ENCODE measurements around the gene PLCL1. TPM values are rescaled to one million over a fixed set of nuclear protein-coding genes. Genes with fewer than 3 reads are reported as not detected.

PLCL1 gene
- total RNA-seq, 1 donor from 2014 or later = 12.5 TPM

GRCh38 chr2:197867033-197867432 lies 62.6 kb downstream of the PLCL1 start:
- Histone ChIP-seq H3K27ac (ENCODE audit: low read depth, low read length) (no peak overlapping the region), H3K27me3 (ENCODE audit: control insufficient read depth in 3 of 3, insufficient read depth in 3 of 3, low read length in 3 of 3) (no peaks in the 10 kb centered on the region), H3K36me3 (ENCODE audit: control insufficient read depth in 3 of 3, insufficient read depth in 3 of 3, low read length in 3 of 3) (no peaks in the 10 kb centered on the region), H3K9me3 (ENCODE audit: control insufficient read depth in 3 of 3, low read length in 3 of 3) (no peaks in the 10 kb centered on the region), H3K4me1 (ENCODE audit: control insufficient read depth in 3 of 3, insufficient read depth in 3 of 3, low read length in 3 of 3) (peaks cover 0 to 8% (median 4%) of the 10 kb centered on the region in 3 donors), H3K9ac (ENCODE audit: low read depth in 1 of 3, low read length in 3 of 3) (no peak overlapping the region), H3K4me3 (ENCODE audit: low read length in 3 of 3) (no peak overlapping the region)

- Histone ChIP-seq H3K9me3 (ENCODE audit: control insufficient read depth in 3 of 3, low read length in 3 of 3) (no peaks in the 10 kb centered on the region), H3K36me3 (ENCODE audit: control insufficient read depth in 3 of 3, insufficient read depth in 3 of 3, low read length in 3 of 3) (no peaks in the 10 kb centered on the region), H3K27me3 (ENCODE audit: control insufficient read depth in 3 of 3, insufficient read depth in 3 of 3, low read length in 3 of 3) (no peaks in the 10 kb centered on the region), H3K27ac (ENCODE audit: low read depth, low read length) (no peak overlapping the region), H3K9ac (ENCODE audit: low read depth in 1 of 3, low read length in 3 of 3) (no peak overlapping the region), H3K4me1 (ENCODE audit: control insufficient read depth in 3 of 3, insufficient read depth in 3 of 3, low read length in 3 of 3) (peaks cover 0 to 8% (median 6%) of the 10 kb centered on the region in 3 donors), H3K4me3 (ENCODE audit: low read length in 3 of 3) (no peak overlapping the region)
Measured at GRCh38 chr2:197867624-197868023, 63.2 kb downstream of the PLCL1 start.

GRCh38 chr2:197868206-197868605 lies 63.8 kb downstream of the PLCL1 start:
- H3K4me1 ChIP-seq (ENCODE audit: control insufficient read depth in 3 of 3, insufficient read depth in 3 of 3, low read length in 3 of 3) = peaks cover 2 to 10% (median 7%) of the 10 kb centered on the region in 3 donors
- no peak overlapping the region for H3K4me3 ChIP-seq (ENCODE audit: low read length in 3 of 3)
- no peaks in the 10 kb centered on the region for H3K27me3 ChIP-seq (ENCODE audit: control insufficient read depth in 3 of 3, insufficient read depth in 3 of 3, low read length in 3 of 3)
- H3K9ac ChIP-seq (ENCODE audit: low read depth in 1 of 3, low read length in 3 of 3) = no peak overlapping the region
- H3K9me3 ChIP-seq (ENCODE audit: control insufficient read depth in 3 of 3, low read length in 3 of 3) = no peaks in the 10 kb centered on the region
- no peak overlapping the region for H3K27ac ChIP-seq (ENCODE audit: low read depth, low read length)
- H3K36me3 ChIP-seq (ENCODE audit: control insufficient read depth in 3 of 3, insufficient read depth in 3 of 3, low read length in 3 of 3) = no peaks in the 10 kb centered on the region

DNA sequence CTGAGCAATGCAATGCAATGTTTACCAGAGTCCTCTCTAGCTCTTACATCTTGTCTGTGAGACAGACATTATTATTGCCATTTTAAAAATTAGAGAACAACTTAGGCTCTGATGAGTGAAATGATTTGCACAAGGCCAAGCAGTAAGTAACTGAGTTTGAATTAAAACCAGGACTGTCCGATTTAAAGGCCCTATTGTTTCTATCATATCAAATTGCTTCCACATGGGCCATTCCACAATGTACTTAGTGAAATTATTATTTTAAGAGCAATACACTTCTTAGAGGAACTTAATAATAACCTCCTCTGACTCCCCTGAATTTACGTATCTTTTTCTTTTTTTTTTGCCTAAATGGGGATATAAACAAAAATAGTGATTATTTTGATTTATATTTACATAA lies 64.6 kb downstream of the PLCL1 start:
- peaks cover 3 to 15% (median 10%) of the 10 kb centered on the region in 3 donors for H3K4me1 ChIP-seq (ENCODE audit: control insufficient read depth in 3 of 3, insufficient read depth in 3 of 3, low read length in 3 of 3)
- no peaks in the 10 kb centered on the region for H3K27me3 ChIP-seq (ENCODE audit: control insufficient read depth in 3 of 3, insufficient read depth in 3 of 3, low read length in 3 of 3)
- H3K9ac ChIP-seq (ENCODE audit: low read depth in 1 of 3, low read length in 3 of 3) = no peak overlapping the region
- no peak overlapping the region for H3K4me3 ChIP-seq (ENCODE audit: low read length in 3 of 3)
- H3K36me3 ChIP-seq (ENCODE audit: control insufficient read depth in 3 of 3, insufficient read depth in 3 of 3, low read length in 3 of 3) = no peaks in the 10 kb centered on the region
- H3K27ac ChIP-seq (ENCODE audit: low read depth, low read length) = no peak overlapping the region
- no peaks in the 10 kb centered on the region for H3K9me3 ChIP-seq (ENCODE audit: control insufficient read depth in 3 of 3, low read length in 3 of 3)

DNA sequence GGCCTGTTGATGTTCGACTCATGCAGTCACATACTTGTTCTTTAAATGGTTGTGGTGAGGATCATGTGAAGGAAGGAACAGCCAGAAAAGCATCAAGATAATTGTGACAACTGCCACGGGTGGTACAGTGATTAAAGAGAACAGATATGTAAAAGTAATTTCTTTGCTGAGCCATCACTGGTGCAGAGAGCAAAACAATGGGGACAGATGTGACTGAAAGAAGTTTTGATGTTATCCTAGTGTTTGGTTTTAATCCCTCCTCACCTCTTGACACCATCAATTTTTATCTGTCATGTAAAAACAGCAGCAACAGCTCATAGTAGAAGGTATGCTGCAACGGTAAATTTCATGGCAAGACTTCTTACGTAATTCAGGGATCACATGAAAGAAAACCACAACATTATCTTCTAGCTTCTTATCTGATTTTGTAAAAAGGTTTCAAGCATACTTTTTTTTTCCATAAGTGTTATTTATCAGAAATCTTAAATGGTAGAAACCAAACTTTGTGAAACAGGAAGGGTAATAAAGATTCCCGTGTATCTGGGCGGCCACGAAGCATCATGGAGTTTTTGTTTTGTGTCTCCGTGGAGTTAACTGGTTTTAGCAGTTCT lies 65.2 kb downstream of the PLCL1 start:
- no peaks in the 10 kb centered on the region for H3K9me3 ChIP-seq (ENCODE audit: control insufficient read depth in 3 of 3, low read length in 3 of 3)
- no peaks in the 10 kb centered on the region for H3K27me3 ChIP-seq (ENCODE audit: control insufficient read depth in 3 of 3, insufficient read depth in 3 of 3, low read length in 3 of 3)
- H3K9ac ChIP-seq (ENCODE audit: low read depth in 1 of 3, low read length in 3 of 3) = no peak overlapping the region
- no peak overlapping the region for H3K27ac ChIP-seq (ENCODE audit: low read depth, low read length)
- no peak overlapping the region for H3K4me3 ChIP-seq (ENCODE audit: low read length in 3 of 3)
- H3K4me1 ChIP-seq (ENCODE audit: control insufficient read depth in 3 of 3, insufficient read depth in 3 of 3, low read length in 3 of 3) = peaks cover 3 to 15% (median 10%) of the 10 kb centered on the region in 3 donors
- no peaks in the 10 kb centered on the region for H3K36me3 ChIP-seq (ENCODE audit: control insufficient read depth in 3 of 3, insufficient read depth in 3 of 3, low read length in 3 of 3)

GRCh38 chr2:197870137-197870536 lies 65.7 kb downstream of the PLCL1 start:
- H3K9me3 ChIP-seq (ENCODE audit: control insufficient read depth in 3 of 3, low read length in 3 of 3) = no peaks in the 10 kb centered on the region
- no peak overlapping the region for H3K4me3 ChIP-seq (ENCODE audit: low read length in 3 of 3)
- no peak overlapping the region for H3K9ac ChIP-seq (ENCODE audit: low read depth in 1 of 3, low read length in 3 of 3)
- no peaks in the 10 kb centered on the region for H3K27me3 ChIP-seq (ENCODE audit: control insufficient read depth in 3 of 3, insufficient read depth in 3 of 3, low read length in 3 of 3)
- H3K4me1 ChIP-seq (ENCODE audit: control insufficient read depth in 3 of 3, insufficient read depth in 3 of 3, low read length in 3 of 3) = peaks cover 3 to 15% (median 10%) of the 10 kb centered on the region in 3 donors
- H3K36me3 ChIP-seq (ENCODE audit: control insufficient read depth in 3 of 3, insufficient read depth in 3 of 3, low read length in 3 of 3) = no peaks in the 10 kb centered on the region
- no peak overlapping the region for H3K27ac ChIP-seq (ENCODE audit: low read depth, low read length)

DNA sequence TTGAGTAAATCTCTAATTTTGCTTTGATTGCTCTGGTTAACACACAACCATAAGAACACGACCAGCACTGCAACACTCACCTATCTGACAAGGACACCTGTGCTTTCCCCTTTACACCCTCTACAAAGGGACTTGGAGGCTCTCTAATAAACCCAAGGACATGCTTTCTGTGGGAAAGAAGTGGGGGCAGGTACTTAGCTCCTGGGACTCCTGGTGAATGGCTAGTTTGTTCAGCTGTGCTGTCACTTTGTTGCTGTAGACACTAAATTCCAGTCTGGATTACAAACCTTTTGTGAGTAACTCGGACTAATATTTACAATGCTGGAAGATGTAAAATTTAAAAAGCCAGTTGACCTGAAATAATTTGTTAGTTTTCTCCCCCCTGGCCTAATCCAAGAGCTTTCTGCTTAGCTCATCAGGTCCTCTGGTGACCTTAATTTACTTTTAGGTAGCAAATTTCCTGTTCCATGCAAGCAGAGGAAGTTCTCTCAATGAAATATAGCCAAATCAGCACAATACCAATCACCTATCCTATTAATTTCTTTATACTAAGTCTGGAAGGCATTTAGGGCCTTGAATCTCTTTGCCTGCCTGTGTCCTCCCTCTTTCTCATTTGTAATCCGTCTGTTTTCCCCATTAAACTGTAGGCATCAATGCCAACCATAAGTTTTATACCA lies 67.5 kb downstream of the PLCL1 start:
- no peaks in the 10 kb centered on the region for H3K27me3 ChIP-seq (ENCODE audit: control insufficient read depth in 3 of 3, insufficient read depth in 3 of 3, low read length in 3 of 3)
- no peaks in the 10 kb centered on the region for H3K36me3 ChIP-seq (ENCODE audit: control insufficient read depth in 3 of 3, insufficient read depth in 3 of 3, low read length in 3 of 3)
- no peak overlapping the region for H3K27ac ChIP-seq (ENCODE audit: low read depth, low read length)
- no peaks in the 10 kb centered on the region for H3K9me3 ChIP-seq (ENCODE audit: control insufficient read depth in 3 of 3, low read length in 3 of 3)
- H3K4me3 ChIP-seq (ENCODE audit: low read length in 3 of 3) = no peak overlapping the region
- peaks cover 3 to 15% (median 10%) of the 10 kb centered on the region in 3 donors for H3K4me1 ChIP-seq (ENCODE audit: control insufficient read depth in 3 of 3, insufficient read depth in 3 of 3, low read length in 3 of 3)
- no peak overlapping the region for H3K9ac ChIP-seq (ENCODE audit: low read depth in 1 of 3, low read length in 3 of 3)

DNA sequence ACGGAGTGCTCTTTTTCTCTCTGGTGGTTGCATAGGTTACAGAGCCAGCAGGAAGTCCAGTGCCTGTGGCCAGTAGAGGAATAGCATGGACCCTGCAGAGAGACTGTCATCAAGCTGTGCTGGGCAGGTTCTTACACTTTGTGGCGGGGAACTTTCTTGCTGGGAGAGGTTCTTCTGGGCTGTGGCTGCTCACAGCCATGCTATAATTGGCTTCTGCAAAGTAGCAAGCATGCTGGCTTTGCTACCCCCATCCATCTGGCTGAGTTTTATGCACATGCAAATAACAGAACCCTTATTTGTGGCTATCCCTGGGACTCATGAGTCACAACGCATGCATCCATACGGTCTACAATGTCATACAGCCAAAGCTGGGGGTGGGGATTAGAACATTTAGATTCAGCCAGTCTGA lies 68.9 kb downstream of the PLCL1 start:
- Histone ChIP-seq H3K9me3 (ENCODE audit: control insufficient read depth in 3 of 3, low read length in 3 of 3) (no peaks in the 10 kb centered on the region), H3K4me1 (ENCODE audit: control insufficient read depth in 3 of 3, insufficient read depth in 3 of 3, low read length in 3 of 3) (peaks cover 3 to 15% (median 10%) of the 10 kb centered on the region in 3 donors), H3K9ac (ENCODE audit: low read depth in 1 of 3, low read length in 3 of 3) (no peak overlapping the region), H3K36me3 (ENCODE audit: control insufficient read depth in 3 of 3, insufficient read depth in 3 of 3, low read length in 3 of 3) (no peaks in the 10 kb centered on the region), H3K27ac (ENCODE audit: low read depth, low read length) (no peak overlapping the region), H3K4me3 (ENCODE audit: low read length in 3 of 3) (no peak overlapping the region), H3K27me3 (ENCODE audit: control insufficient read depth in 3 of 3, insufficient read depth in 3 of 3, low read length in 3 of 3) (no peaks in the 10 kb centered on the region)

GRCh38 chr2:197875763-197876162 lies 71.4 kb downstream of the PLCL1 start:
- H3K9me3 ChIP-seq (ENCODE audit: control insufficient read depth in 3 of 3, low read length in 3 of 3) = no peaks in the 10 kb centered on the region
- no peaks in the 10 kb centered on the region for H3K36me3 ChIP-seq (ENCODE audit: control insufficient read depth in 3 of 3, insufficient read depth in 3 of 3, low read length in 3 of 3)
- no peak overlapping the region for H3K9ac ChIP-seq (ENCODE audit: low read depth in 1 of 3, low read length in 3 of 3)
- H3K27me3 ChIP-seq (ENCODE audit: control insufficient read depth in 3 of 3, insufficient read depth in 3 of 3, low read length in 3 of 3) = no peaks in the 10 kb centered on the region
- H3K4me3 ChIP-seq (ENCODE audit: low read length in 3 of 3) = no peak overlapping the region
- peaks cover 6 to 20% (median 15%) of the 10 kb centered on the region in 3 donors for H3K4me1 ChIP-seq (ENCODE audit: control insufficient read depth in 3 of 3, insufficient read depth in 3 of 3, low read length in 3 of 3)
- H3K27ac ChIP-seq (ENCODE audit: low read depth, low read length) = no peak overlapping the region

DNA sequence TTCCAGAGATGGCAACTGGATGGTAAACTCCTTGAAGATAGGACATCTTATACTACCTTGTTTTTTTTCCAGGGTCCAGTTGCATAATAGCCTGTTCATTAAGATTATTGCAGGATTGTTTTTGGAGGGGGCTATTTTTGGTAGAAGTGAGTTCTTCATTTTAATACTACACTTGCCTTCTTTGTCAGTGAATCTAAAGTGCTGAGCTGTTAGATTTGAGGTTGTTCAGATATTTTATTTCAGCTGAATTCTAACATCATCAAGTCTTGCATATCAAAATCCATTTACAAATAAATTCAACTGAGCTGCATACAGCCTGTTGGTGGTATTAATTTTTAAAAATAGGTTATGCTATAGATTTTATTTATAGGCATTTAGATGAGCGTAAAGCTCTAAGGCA lies 72.1 kb downstream of the PLCL1 start:
- Histone ChIP-seq H3K27me3 (ENCODE audit: control insufficient read depth in 3 of 3, insufficient read depth in 3 of 3, low read length in 3 of 3) (no peaks in the 10 kb centered on the region), H3K9me3 (ENCODE audit: control insufficient read depth in 3 of 3, low read length in 3 of 3) (no peaks in the 10 kb centered on the region), H3K27ac (ENCODE audit: low read depth, low read length) (no peak overlapping the region), H3K4me1 (ENCODE audit: control insufficient read depth in 3 of 3, insufficient read depth in 3 of 3, low read length in 3 of 3) (peaks cover 6 to 16% (median 15%) of the 10 kb centered on the region in 3 donors), H3K36me3 (ENCODE audit: control insufficient read depth in 3 of 3, insufficient read depth in 3 of 3, low read length in 3 of 3) (no peaks in the 10 kb centered on the region), H3K4me3 (ENCODE audit: low read length in 3 of 3) (no peak overlapping the region), H3K9ac (ENCODE audit: low read depth in 1 of 3, low read length in 3 of 3) (no peak overlapping the region)
